ENCODE measurements around the gene BOLA3. TPM values are rescaled to one million over a fixed set of nuclear protein-coding genes. Genes with fewer than 3 reads are reported as not detected.

Gene BOLA3
- total RNA-seq, 3 donors from 2014 or later, result 27.1 to 42.6 (median 30.2) TPM

DNA sequence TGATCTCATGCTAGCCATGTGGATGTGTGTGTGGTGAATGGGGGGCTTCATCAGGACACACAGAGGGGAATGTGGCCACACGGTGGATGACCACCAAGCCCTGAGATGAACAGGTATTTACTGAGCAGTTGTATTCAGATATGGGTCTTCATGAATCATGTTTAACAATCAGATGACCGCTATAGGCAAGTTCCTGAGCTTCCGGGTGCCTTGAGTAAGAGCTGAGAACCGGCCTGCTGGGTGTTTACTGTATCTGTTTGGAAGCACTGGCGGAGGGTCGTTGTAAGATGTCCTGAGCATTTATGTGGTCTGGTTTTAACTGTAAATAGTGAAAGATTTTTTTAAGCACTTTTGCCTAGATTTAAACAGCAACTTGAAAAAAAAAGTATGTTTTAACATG, 43.9 kb downstream of the BOLA3 start:
- H3K4me3 ChIP-seq, result no peak overlapping the region
- H3K36me3 ChIP-seq, result peaks cover 8% of the 10 kb centered on the region
- H3K27ac ChIP-seq, result no peak overlapping the region
- DNase-seq (ENCODE audit: low spot score in 2 of 2), result no peak
- TF ChIP-seq, protein P1, sequence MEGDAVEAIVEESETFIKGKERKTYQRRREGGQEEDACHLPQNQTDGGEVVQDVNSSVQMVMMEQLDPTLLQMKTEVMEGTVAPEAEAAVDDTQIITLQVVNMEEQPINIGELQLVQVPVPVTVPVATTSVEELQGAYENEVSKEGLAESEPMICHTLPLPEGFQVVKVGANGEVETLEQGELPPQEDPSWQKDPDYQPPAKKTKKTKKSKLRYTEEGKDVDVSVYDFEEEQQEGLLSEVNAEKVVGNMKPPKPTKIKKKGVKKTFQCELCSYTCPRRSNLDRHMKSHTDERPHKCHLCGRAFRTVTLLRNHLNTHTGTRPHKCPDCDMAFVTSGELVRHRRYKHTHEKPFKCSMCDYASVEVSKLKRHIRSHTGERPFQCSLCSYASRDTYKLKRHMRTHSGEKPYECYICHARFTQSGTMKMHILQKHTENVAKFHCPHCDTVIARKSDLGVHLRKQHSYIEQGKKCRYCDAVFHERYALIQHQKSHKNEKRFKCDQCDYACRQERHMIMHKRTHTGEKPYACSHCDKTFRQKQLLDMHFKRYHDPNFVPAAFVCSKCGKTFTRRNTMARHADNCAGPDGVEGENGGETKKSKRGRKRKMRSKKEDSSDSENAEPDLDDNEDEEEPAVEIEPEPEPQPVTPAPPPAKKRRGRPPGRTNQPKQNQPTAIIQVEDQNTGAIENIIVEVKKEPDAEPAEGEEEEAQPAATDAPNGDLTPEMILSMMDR (IDR thresholded peaks at IDR 0.05), result no peak
- no peak for TF ChIP-seq POLR2A (IDR thresholded peaks at IDR 0.05)
- no peaks in the 10 kb centered on the region for H3K9me3 ChIP-seq
- intact Hi-C loops (cut with DNase I; ENCODE audit: low total_unique reads), result no loop called here
- no peaks in the 10 kb centered on the region for H3K4me1 ChIP-seq
- H3K27me3 ChIP-seq, result no peaks in the 10 kb centered on the region

DNA sequence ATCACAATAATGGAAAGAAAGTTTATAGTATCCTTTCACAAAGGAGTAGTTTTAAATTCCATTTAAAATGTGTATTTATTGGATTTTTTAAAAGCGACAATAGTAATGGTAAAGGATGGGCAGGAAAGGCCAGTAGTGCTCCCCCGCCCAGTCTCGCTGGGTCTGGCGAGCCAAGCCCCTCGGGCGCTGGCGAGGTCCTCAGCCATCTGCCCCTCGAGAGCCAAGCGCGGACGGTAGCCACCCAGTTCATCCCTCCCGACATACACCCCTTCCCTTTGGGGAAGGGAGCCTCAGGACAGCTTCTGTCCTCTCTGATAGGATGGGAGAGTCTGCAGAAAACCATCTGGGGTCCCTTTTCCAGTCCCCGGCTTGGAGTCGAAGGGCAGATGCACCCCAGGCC, 45.2 kb downstream of the BOLA3 start:
- Histone ChIP-seq H3K4me1 (no peaks in the 10 kb centered on the region), H3K27me3 (no peaks in the 10 kb centered on the region), H3K4me3 (no peak overlapping the region), H3K27ac (no peak overlapping the region), H3K36me3 (peaks cover 8% of the 10 kb centered on the region), H3K9me3 (no peaks in the 10 kb centered on the region)
- intact Hi-C loops (cut with DNase I; ENCODE audit: low total_unique reads), result no loop called here
- no peak for DNase-seq (ENCODE audit: low spot score in 2 of 2)
- TF ChIP-seq, protein P1 (IDR thresholded peaks at IDR 0.05), result no peak
- TF ChIP-seq POLR2AphosphoS5 (IDR thresholded peaks at IDR 0.05) (no peak), POLR2A (IDR thresholded peaks at IDR 0.05) (no peak)

DNA sequence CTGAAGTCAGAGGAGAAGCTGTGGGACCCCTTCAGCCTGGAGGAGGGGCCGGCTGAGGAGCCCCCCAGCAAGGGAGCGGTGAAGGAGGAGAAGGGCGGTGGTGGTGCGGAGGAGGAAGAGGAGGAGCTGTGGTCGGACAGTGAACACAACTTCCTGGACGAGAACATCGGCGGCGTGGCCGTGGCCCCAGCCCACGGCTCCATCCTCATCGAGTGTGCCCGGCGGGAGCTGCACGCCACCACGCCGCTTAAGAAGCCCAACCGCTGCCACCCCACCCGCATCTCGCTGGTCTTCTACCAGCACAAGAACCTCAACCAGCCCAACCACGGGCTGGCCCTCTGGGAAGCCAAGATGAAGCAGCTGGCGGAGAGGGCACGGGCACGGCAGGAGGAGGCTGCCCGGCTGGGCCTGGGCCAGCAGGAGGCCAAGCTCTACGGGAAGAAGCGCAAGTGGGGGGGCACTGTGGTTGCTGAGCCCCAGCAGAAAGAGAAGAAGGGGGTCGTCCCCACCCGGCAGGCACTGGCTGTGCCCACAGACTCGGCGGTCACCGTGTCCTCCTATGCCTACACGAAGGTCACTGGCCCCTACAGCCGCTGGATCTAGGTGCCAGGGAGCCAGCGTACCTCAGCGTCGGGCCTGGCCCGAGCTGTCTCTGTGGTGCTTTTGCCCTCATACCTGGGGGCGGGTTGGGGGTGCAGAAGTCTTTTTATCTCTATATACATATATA, 46.0 kb downstream of the BOLA3 start:
- Histone ChIP-seq H3K9me3 (no peaks in the 10 kb centered on the region), H3K4me3 (no peak overlapping the region), H3K27ac (no peak overlapping the region), H3K27me3 (no peaks in the 10 kb centered on the region), H3K4me1 (no peaks in the 10 kb centered on the region), H3K36me3 (peaks cover 8% of the 10 kb centered on the region)
- TF ChIP-seq, protein P1 (IDR thresholded peaks at IDR 0.05), result no peak
- TF ChIP-seq POLR2AphosphoS5 (IDR thresholded peaks at IDR 0.05), result no peak
- TF ChIP-seq POLR2A (IDR thresholded peaks at IDR 0.05), result no peak
- intact Hi-C loops (cut with DNase I; ENCODE audit: low total_unique reads), result no loop called here
- no peak for DNase-seq (ENCODE audit: low spot score in 2 of 2)

DNA sequence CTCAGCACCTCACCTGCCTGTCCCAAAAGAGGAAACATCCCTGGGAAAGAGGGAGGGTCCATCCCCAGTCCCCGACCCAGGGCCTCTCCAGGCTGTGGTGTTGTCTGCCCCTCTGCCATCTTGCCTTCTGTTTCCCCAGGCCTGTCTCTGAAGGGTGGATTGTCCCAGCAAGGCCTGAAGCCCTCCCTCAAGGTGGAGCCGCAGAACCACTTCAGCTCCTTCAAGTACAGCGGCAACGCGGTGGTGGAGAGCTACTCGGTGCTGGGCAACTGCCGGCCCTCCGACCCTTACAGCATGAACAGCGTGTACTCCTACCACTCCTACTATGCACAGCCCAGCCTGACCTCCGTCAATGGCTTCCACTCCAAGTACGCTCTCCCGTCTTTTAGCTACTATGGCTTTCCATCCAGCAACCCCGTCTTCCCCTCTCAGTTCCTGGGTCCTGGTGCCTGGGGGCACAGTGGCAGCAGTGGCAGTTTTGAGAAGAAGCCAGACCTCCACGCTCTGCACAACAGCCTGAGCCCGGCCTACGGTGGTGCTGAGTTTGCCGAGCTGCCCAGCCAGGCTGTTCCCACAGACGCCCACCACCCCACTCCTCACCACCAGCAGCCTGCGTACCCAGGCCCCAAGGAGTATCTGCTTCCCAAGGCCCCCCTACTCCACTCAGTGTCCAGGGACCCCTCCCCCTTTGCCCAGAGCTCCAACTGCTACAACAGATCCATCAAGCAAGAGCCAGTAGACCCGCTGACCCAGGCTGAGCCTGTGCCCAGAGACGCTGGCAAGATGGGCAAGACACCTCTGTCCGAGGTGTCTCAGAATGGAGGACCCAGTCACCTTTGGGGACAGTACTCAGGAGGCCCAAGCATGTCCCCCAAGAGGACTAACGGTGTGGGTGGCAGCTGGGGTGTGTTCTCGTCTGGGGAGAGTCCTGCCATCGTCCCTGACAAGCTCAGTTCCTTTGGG, 47.2 kb downstream of the BOLA3 start:
- intact Hi-C loops (cut with DNase I; ENCODE audit: low total_unique reads), result no loop called here
- Histone ChIP-seq H3K27ac (no peak overlapping the region), H3K27me3 (no peaks in the 10 kb centered on the region), H3K36me3 (peaks cover 8% of the 10 kb centered on the region), H3K9me3 (no peaks in the 10 kb centered on the region), H3K4me3 (no peak overlapping the region), H3K4me1 (no peaks in the 10 kb centered on the region)
- TF ChIP-seq, protein P1 (IDR thresholded peaks at IDR 0.05), result no peak
- TF ChIP-seq POLR2A (IDR thresholded peaks at IDR 0.05) (no peak), POLR2AphosphoS5 (IDR thresholded peaks at IDR 0.05) (no peak)
- DNase-seq (ENCODE audit: low spot score in 2 of 2), result no peak

DNA sequence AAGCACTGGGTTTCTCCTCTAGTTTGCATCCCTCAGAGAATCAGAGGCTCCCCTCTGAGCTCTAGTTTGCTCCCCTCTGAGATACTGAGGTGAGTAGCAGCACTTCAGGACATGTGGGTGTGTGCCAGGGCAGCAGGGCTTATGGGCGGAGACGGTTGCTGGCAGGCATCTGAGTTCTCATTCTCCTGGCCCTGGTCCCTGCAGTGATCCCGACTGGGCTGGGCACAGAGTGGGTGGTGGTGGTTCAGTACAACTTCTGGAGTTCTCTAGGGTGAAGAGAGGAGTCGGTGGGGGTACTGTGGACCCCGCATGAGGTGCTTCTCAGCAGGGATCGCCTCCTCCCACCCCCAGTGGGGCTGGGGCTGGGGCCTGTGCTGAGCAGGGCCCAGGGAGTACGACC, 47.9 kb downstream of the BOLA3 start:
- Histone ChIP-seq H3K36me3 (peaks cover 8% of the 10 kb centered on the region), H3K27ac (no peak overlapping the region), H3K4me1 (no peaks in the 10 kb centered on the region), H3K27me3 (no peaks in the 10 kb centered on the region), H3K9me3 (no peaks in the 10 kb centered on the region), H3K4me3 (no peak overlapping the region)
- no peak for DNase-seq (ENCODE audit: low spot score in 2 of 2)
- intact Hi-C loops (cut with DNase I; ENCODE audit: low total_unique reads), result no loop called here
- TF ChIP-seq, protein P1 (IDR thresholded peaks at IDR 0.05), result no peak
- TF ChIP-seq POLR2AphosphoS5 (IDR thresholded peaks at IDR 0.05) (no peak), POLR2A (IDR thresholded peaks at IDR 0.05) (no peak)
